Sigmoid colon (tissue), 7 donors: ENCODE data around the gene NDUFA5. TPM values are rescaled to one million over a fixed set of nuclear protein-coding genes. Genes with fewer than 3 reads are reported as not detected.
A peak's percentile ranks its signal among the peaks of the same experiment; 100 is the strongest.

Experiments used
- DNase-seq: peaks from one replicate; pipeline ENCODE4 v3.0.0-alpha.2; 2019
- H3K27ac ChIP-seq, 4 donors: fragments of 200-600 bp; sonication (generic); one replicate each; pipeline ENCODE4 v1.5.1; 2016 to 2019; ENCODE audit warnings: mild to moderate bottlenecking in 1 of 4
- H3K27me3 ChIP-seq, 3 donors: fragments of 200-600 bp; sonication (generic); one replicate each; pipeline ENCODE4 v1.5.1; 2019; ENCODE audit warnings: mild to moderate bottlenecking in 1 of 3
- H3K36me3 ChIP-seq, 4 donors: fragments of 200-600 bp; sonication (generic); one replicate each; pipeline ENCODE4 v1.5.1; 2016 to 2019
- H3K4me1 ChIP-seq, 4 donors: fragments of 200-600 bp; sonication (generic); one replicate each; pipeline ENCODE4 v1.5.1; 2017 to 2019
- H3K4me3 ChIP-seq, 4 donors: fragments of 200-600 bp; sonication (generic); one replicate each; pipeline ENCODE4 v1.5.1; 2017 to 2019; ENCODE audit warnings: mild to moderate bottlenecking in 2 of 4, moderate library complexity in 1 of 4
- H3K9me3 ChIP-seq, 4 donors: fragments of 200-600 bp in 3 of 4; sonication (generic) in 3 of 4; one replicate each; pipeline versions ENCODE4 v1.5.1 to v1.6.1; 2013 to 2019
- EP300 ChIP-seq, 4 donors: sonication (generic); formaldehyde crosslinking; IDR thresholded peaks; one replicate each; pipeline ENCODE4 v1.6.1; 2017; ENCODE audit warnings: antibody characterized with exemption in 4 of 4
- POLR2A ChIP-seq, 2 donors: fragments of 450-650 bp; IDR thresholded peaks; one replicate each; pipeline ENCODE4 v1.6.1; 2016; ENCODE audit warnings: antibody characterized with exemption in 2 of 2, mild to moderate bottlenecking in 2 of 2, moderate library complexity in 2 of 2
- POLR2AphosphoS5 ChIP-seq, 4 donors: sonication (generic); formaldehyde crosslinking; IDR thresholded peaks; one replicate each; pipeline ENCODE4 v1.6.1; 2017; ENCODE audit warnings: antibody characterized with exemption in 4 of 4
- WGBS, 2 donors: extraction: QIAGEN DNeasy Blood & Tissue Kit; methylation state at CpG; one replicate each; pipeline ENCODE4 v1.1.7; 2013; 5-methylcytosine and 5-hydroxymethylcytosine counted together
- intact Hi-C: fragments of 100-400 bp; cut with DNase I; formaldehyde crosslinking; loops from one replicate; pipeline ENCODE4 v1.15.1; 2023
- polyA plus RNA-seq, 3 donors: library from polyadenylated mRNA; stranded (reverse); fragments of 200-250 nt; gene quantifications; one replicate each; pipeline ENCODE4 v1.2.3, GENCODE V29; 2013
- total RNA-seq, 4 donors: library from RNA; depleted of rRNA; stranded (reverse); fragments of >200 nt; gene quantifications; one replicate each; pipeline ENCODE4 v1.1.0, GENCODE V29; 2016
- TF ChIP-seq, protein P1 (sequence below), 4 experiments: fragments of 450-650 bp in 3 of 4; fragments of 200-600 bp in 1 of 4; IDR thresholded peaks; one replicate each; pipeline ENCODE4 v1.5.1; 2016 to 2019; ENCODE audit warnings: antibody characterized with exemption in 4 of 4, mild to moderate bottlenecking in 3 of 4, moderate library complexity in 2 of 4
- donor health status: healthy with polysubstance abuse.
- donor health status: Bipolar disorder and iron deficiency.
- donor health status: healthy.

Gene NDUFA5
- total RNA-seq (100 to 1,000 TPM in 1 of 4 donors, 10 to 100 TPM in 3; 60.4 to 112 (median 89.8) TPM), polyA plus RNA-seq (100 to 1,000 TPM in 2 of 3 donors, 10 to 100 TPM in 1; 55.6 to 211 (median 177) TPM)

DNA sequence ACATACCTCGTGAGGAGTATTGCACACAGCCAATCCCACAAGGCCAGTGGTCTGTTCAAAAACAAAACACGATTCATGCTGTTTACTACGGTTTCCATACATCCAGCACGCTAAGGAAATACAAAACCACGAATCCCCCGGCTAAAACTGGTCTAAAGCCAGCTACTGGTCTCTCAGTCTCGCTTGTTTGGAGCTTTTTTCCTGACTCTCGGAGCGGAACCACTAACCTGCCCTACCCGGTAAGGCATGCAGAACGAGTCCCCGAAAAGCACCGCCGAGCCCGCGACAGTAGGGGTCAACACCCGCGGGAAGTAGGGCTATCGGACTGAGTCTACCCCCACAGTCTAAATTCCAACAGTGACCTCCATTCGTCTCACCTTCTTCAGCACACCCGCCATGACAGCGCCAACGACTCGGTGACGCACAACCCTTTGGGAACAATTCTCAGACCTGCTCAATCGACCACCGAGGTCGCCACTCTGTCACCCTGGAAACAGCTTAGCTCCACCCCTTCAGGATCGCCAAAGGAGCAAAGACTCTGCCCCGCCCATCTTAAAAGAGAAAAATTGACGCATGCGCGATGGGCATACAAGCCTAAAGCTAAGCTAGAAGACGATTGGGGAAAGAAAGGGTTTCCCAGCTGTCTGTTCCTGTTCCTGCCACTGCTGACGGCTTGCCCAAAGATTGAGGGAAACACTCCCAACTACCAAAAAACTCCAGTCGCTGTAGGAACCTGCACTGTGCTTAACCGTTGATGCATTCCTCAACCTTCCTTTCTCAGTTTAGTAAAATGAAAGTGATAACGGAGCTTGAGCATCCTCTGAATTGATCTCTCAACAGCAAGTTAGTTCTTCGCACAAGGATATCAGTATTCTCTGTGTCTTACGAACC lies at the start of gene NDUFA5:
NDUFA5 (minus strand) TSS at position 421 of the 891 bp plus-strand sequence; CDS start at position 398, 23 bp downstream.
- Histone ChIP-seq H3K27ac (peak within 1 kb of the TSS; percentile 87 to 96 (median 92)), H3K27me3 (no peaks in the 10 kb centered on the region), H3K36me3 (peaks cover 0 to 21% (median 2%) of the 10 kb centered on the region in 4 donors), H3K9me3 (no peaks in the 10 kb centered on the region), H3K4me1 (peaks cover 0 to 42% (median 31%) of the 10 kb centered on the region in 4 donors), H3K4me3 (peak within 1 kb of the TSS; percentile 66 to 98 (median 91))
- peak; percentile 87 to 90 (median 88) for TF ChIP-seq POLR2AphosphoS5 (IDR thresholded peaks at IDR 0.05)
- TF ChIP-seq EP300 (IDR thresholded peaks at IDR 0.05): peak in 1 of 4 donors; percentile 8
- TF ChIP-seq POLR2A (IDR thresholded peaks at IDR 0.05): peak; percentile 42 to 54
- TF ChIP-seq, protein P1, sequence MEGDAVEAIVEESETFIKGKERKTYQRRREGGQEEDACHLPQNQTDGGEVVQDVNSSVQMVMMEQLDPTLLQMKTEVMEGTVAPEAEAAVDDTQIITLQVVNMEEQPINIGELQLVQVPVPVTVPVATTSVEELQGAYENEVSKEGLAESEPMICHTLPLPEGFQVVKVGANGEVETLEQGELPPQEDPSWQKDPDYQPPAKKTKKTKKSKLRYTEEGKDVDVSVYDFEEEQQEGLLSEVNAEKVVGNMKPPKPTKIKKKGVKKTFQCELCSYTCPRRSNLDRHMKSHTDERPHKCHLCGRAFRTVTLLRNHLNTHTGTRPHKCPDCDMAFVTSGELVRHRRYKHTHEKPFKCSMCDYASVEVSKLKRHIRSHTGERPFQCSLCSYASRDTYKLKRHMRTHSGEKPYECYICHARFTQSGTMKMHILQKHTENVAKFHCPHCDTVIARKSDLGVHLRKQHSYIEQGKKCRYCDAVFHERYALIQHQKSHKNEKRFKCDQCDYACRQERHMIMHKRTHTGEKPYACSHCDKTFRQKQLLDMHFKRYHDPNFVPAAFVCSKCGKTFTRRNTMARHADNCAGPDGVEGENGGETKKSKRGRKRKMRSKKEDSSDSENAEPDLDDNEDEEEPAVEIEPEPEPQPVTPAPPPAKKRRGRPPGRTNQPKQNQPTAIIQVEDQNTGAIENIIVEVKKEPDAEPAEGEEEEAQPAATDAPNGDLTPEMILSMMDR (IDR thresholded peaks at IDR 0.05): no peak
- 0 to 1% methylated on average over 40 of the region's 40 CpGs for WGBS, 2 donors
- intact Hi-C loops: loop anchor here (1.0 to 10.0 kb wide), 4 partner anchors 22 to 1413 kb away; partner anchors contain the start of genes AASS and WASL
- DNase-seq: peak; percentile 99

DNA sequence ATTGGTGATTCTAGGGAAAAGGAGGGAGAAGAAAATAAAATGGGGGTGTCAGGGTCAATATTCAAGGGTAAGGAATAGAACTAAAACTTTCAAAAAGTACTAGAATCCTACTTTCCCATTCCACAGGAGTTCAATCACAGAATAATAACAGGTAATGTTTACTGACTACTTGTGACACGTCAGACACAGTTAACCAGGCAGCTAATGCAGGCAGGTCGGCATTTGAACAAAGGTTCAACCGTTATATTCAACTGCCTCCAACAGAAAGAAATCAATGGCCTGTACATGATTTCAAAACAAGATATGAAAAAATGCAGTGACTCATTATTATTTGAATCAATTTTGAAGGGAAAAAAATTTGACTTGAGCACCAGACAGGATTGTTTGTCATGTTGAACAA lies 47.1 kb upstream of the NDUFA5 start:
- H3K27ac ChIP-seq: no peak overlapping the region
- no peaks in the 10 kb centered on the region for H3K36me3 ChIP-seq
- no peaks in the 10 kb centered on the region for H3K9me3 ChIP-seq
- WGBS, 2 donors: 55 to 56% methylated on average over 3 of the region's 3 CpGs
- intact Hi-C loops: no loop called here
- DNase-seq: no peak
- H3K27me3 ChIP-seq: no peaks in the 10 kb centered on the region
- H3K4me1 ChIP-seq: no peaks in the 10 kb centered on the region
- TF ChIP-seq, protein P1 (IDR thresholded peaks at IDR 0.05): no peak
- TF ChIP-seq POLR2A (IDR thresholded peaks at IDR 0.05): no peak
- no peak for TF ChIP-seq EP300 (IDR thresholded peaks at IDR 0.05)
- no peak for TF ChIP-seq POLR2AphosphoS5 (IDR thresholded peaks at IDR 0.05)
- no peak overlapping the region for H3K4me3 ChIP-seq

DNA sequence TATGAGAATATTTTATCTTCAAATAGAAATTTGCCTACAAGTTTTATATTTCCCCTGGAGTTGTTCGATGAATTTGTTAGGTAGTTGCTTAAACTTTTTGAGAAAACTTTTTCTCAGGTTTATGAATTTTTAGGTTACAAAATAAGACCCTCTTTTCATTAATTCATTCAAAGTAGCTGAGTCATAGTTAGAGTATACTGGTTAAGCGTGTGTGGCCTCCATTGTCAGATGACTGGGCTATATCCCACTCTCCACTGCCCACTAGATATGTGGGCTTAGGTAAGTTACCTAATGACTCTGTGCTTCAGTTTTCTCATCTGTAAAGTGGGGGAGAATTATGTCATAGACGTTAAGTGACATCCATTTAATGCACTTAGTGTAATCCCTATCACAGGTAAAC lies 45.0 kb upstream of the NDUFA5 start:
- Histone ChIP-seq H3K9me3 (no peaks in the 10 kb centered on the region), H3K4me1 (no peaks in the 10 kb centered on the region), H3K27ac (no peak overlapping the region), H3K36me3 (no peaks in the 10 kb centered on the region), H3K4me3 (no peak overlapping the region), H3K27me3 (no peaks in the 10 kb centered on the region)
- 81 to 82% methylated on average over 3 of the region's 3 CpGs for WGBS, 2 donors
- TF ChIP-seq POLR2A (IDR thresholded peaks at IDR 0.05): no peak
- TF ChIP-seq POLR2AphosphoS5 (IDR thresholded peaks at IDR 0.05): no peak
- TF ChIP-seq, protein P1 (IDR thresholded peaks at IDR 0.05): no peak
- TF ChIP-seq EP300 (IDR thresholded peaks at IDR 0.05): no peak
- DNase-seq: no peak
- intact Hi-C loops: no loop called here

DNA sequence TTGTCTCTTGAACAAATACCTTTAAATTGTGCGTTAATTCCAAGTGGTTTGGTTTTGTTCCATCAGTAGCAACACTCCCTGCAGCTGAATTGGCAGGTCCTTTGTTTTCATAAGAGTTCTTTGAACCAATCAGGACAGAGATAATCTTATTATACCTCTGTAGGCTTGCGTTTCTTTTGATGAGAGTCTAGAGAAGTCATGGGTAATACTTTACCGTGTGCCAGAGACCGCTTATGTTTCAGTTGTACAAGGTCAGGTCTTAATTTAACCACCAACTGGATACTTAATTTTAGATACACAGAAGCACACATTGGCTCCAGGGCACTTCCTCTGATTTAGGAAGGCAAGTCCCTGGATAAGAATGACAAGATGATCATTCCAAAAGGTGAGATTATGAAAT lies 43.9 kb upstream of the NDUFA5 start, which contains the start of gene ASB15:
ASB15 (plus strand) TSS at position 292 of the 400 bp plus-strand sequence. CDS start 12,682 bp downstream, outside the sequence.
- Histone ChIP-seq H3K27ac (no peak within 1 kb of the TSS), H3K27me3 (no peaks in the 10 kb centered on the region), H3K36me3 (no peaks in the 10 kb centered on the region), H3K4me3 (no peak within 1 kb of the TSS), H3K4me1 (no peaks in the 10 kb centered on the region), H3K9me3 (no peaks in the 10 kb centered on the region)
- no peak for DNase-seq
- TF ChIP-seq, protein P1 (IDR thresholded peaks at IDR 0.05): no peak
- TF ChIP-seq POLR2AphosphoS5 (IDR thresholded peaks at IDR 0.05) (no peak), EP300 (IDR thresholded peaks at IDR 0.05) (no peak)
- intact Hi-C loops: no loop called here
- 75 to 87% methylated on average over 4 of the region's 4 CpGs for WGBS, 2 donors
